Activated CD4-positive, CD25-positive, alpha-beta regulatory T cell treated with anti-CD3 and anti-CD28 coated beads, Interleukin-2, amount 50 U/mL, for 16 hours (primary cell): ENCODE results near the gene CC2D1B.

Experiments used
- DNase-seq: peaks from one replicate; pipeline ENCODE4 v3.0.0-alpha.2; 2020; ENCODE audit warnings: low read depth, low spot score

CC2D1B gene

GRCh38 chr1:52359676-52360594 is 6.1 kb downstream of the CC2D1B start:
- no peak for DNase-seq

GRCh38 chr1:52358851-52359497 is 7.0 kb downstream of the CC2D1B start:
- DNase-seq, result no peak

- DNase-seq, result no peak
These were observed 8.6 kb downstream of the CC2D1B start for GRCh38 chr1:52357397-52357796.

- DNase-seq, result no peak
These were observed 9.1 kb downstream of the CC2D1B start for GRCh38 chr1:52356818-52357355.

GRCh38 chr1:52355847-52356505 is 10.0 kb downstream of the CC2D1B start:
- no peak for DNase-seq

GRCh38 chr1:52355436-52355835 is 10.6 kb downstream of the CC2D1B start:
- DNase-seq, result no peak

- DNase-seq, result no peak
These were observed 13.3 kb downstream of the CC2D1B start for GRCh38 chr1:52352690-52353089.

- DNase-seq, result no peak
These were observed 17.2 kb downstream of the CC2D1B start for GRCh38 chr1:52348704-52349300.

- DNase-seq, result no peak
These were observed 19.4 kb downstream of the CC2D1B start for GRCh38 chr1:52346653-52347052.

GRCh38 chr1:52345252-52345651 is 20.8 kb downstream of the CC2D1B start:
- DNase-seq, result no peak

GRCh38 chr1:52343979-52344378 is 22.0 kb downstream of the CC2D1B start:
- DNase-seq, result no peak

GRCh38 chr1:52341655-52342260 is 24.2 kb downstream of the CC2D1B start:
- DNase-seq, result no peak

- DNase-seq, result no peak
These were observed 28.6 kb downstream of the CC2D1B start for GRCh38 chr1:52337439-52337838.

GRCh38 chr1:52334906-52335528 is 31.0 kb downstream of the CC2D1B start:
- no peak for DNase-seq

GRCh38 chr1:52332411-52332810 is 33.6 kb downstream of the CC2D1B start:
- DNase-seq, result no peak

GRCh38 chr1:52328615-52329014 is 37.4 kb downstream of the CC2D1B start:
- DNase-seq, result no peak

GRCh38 chr1:52325786-52326185 is 40.2 kb downstream of the CC2D1B start:
- DNase-seq, result no peak

GRCh38 chr1:52323731-52324130 is 42.3 kb downstream of the CC2D1B start:
- DNase-seq, result no peak

GRCh38 chr1:52321061-52321460 is 44.9 kb downstream of the CC2D1B start:
- DNase-seq, result no peak

- no peak for DNase-seq
These were observed 59.6 kb downstream of the CC2D1B start for GRCh38 chr1:52306227-52307006.
